OCI-LY1 (cell line): Measurements from ENCODE around the gene IQCM.

ENCODE experiments used
- CTCF ChIP-seq: fragments of 200-600 bp; sonication (generic), shearing (Covaris generic); IDR thresholded peaks from 2 replicates; pipeline ENCODE4 v1.5.1; 2017; ENCODE audit warnings: mild to moderate bottlenecking, antibody characterized with exemption, low read length, moderate library complexity, mixed read lengths
- EZH2 ChIP-seq: fragments of 200-600 bp; sonication (generic), shearing (Covaris generic); IDR thresholded peaks from 2 replicates; pipeline ENCODE4 v1.8.0; 2017; ENCODE audit warnings: borderline replicate concordance, mixed run types, mild to moderate bottlenecking, antibody characterized with exemption, low read length, moderate library complexity, mixed read lengths

GRCh38 chr4:149708513-149709130 is 107.0 kb downstream of the IQCM start:
- TF ChIP-seq CTCF (no peak), EZH2 (no peak)
